Stimulated activated CD8-positive, alpha-beta memory T cell treated with anti-CD3 and anti-CD28 coated beads, Interleukin-7, amount 100 ng/mL, for 4 hours (primary cell): Measurements from ENCODE around the gene BTBD7.

Experiments
- DNase-seq, 2 donors: peaks; one replicate each; pipeline ENCODE4 v3.0.0-alpha.2; 2020; ENCODE audit warnings: low read depth in 2 of 2

BTBD7 gene

DNA sequence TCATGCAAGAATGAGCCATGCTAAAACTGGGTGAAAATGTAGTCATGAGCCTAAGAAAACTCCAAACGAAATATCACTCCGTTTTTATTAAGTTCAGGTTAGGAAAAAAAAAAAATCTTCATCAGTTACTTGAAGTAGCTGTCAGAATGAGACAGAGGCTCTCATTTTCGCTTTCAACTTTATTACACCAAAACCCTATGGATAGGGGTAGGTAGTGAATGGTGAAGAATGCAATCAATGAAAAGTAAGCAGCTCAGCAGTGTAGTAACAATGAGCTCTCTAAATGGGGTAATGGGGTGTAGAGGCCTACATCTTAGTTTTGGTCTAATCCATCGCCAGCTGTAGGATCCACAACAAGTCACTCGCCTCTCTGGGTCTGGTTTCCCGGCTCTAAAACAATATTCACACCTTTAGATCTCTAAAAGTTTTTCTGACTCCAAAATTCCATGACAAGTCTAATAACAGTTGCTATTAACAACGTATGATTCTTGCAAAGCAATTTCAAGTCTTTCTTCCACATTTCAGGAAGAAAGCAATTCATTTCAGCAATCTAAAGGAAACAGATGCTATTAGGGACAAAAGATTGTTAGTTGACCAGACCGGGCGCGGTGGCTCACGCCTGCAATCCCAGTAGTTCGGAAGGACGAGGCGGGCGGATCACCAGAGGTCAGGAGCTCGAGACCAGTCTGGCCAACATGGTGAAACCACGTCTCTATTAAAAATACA, 1.7 kb downstream of the BTBD7 start:
- no peak for DNase-seq

DNA sequence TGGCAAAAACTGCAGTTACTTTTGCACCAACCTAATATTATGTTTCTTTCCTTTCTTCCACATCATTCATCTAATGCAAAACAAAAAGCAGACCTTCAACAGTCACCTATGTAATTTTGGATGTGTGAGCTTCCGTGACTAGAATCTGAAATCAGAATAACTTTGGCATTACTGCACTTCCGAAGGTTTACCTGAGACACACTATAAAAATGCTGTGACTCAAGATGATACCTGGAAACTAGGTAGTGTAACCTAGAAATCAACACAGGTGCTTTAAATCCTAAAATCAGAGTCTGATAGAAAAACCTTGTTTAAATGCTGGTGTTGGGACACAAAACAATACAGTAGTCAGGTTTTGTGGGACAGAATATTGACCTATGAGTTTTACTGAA, 2.2 kb downstream of the BTBD7 start:
- no peak for DNase-seq

DNA sequence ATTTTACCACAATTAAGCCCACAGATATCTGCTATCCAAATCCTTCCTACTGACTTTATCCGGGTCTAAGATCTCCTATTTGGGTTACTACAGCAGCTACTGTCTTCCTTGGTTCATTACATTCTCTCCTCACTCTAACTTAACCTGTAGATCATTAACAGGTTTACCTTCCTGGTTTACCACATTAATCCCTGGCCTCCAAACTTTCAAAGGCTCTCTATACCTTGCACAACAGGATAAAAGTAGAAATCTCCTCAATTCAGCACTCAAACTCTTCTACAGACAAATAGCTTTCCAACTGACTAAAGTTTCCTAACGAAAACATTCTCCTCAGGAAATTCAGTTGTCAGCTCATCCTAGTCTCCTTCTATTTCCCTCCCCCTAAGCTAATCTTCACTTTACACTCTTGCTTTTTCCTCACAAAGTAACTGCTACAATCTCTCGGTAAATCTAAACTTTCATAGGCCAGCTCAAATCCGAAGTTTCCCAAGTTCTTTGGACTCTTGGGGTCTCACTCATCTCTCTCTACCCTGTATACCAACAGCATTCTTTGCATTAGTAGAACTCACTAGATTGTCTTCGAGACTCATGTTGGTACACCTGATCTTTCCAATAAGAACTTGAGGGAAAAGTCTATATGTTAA, 2.7 kb downstream of the BTBD7 start:
- DNase-seq = no peak

DNA sequence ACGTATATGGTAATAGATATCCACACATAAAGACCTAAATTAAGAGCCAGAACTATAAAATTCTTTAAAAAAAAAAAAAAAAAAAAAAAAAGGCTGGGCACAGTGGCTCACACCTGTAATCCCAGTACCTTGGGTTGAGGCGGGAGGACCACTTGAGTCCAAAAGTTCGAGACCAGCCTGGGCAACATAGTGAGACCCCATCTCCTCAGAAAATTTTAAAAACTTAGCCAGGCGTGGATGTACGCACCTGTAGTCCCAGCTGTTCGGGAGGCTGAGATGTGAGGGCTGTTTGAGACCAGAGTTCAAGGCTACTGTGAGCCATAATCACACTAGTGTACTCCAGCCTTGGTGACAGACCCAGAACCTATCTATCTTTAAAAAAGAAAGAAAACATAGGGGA, 4.3 kb downstream of the BTBD7 start:
- DNase-seq = no peak

DNA sequence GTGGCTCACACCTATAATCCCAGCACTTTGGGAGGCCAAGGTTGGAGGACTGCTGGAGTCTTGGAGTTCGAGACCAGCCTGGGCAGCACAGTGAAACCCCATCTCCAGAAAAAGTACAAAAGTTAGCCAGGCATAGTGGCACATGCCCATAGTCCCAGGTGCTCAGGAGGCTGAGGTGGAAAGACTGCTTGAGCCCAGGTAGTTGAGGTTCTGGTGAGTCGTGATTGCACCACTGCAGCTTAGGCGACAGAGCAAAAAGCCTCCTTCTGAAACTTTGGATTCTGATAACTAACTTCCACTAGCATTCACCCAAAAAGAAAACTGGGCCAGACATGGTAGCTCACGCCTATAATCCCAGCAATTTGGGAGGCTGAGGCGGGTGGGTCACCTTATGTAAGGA, 6.6 kb downstream of the BTBD7 start:
- no peak for DNase-seq

DNA sequence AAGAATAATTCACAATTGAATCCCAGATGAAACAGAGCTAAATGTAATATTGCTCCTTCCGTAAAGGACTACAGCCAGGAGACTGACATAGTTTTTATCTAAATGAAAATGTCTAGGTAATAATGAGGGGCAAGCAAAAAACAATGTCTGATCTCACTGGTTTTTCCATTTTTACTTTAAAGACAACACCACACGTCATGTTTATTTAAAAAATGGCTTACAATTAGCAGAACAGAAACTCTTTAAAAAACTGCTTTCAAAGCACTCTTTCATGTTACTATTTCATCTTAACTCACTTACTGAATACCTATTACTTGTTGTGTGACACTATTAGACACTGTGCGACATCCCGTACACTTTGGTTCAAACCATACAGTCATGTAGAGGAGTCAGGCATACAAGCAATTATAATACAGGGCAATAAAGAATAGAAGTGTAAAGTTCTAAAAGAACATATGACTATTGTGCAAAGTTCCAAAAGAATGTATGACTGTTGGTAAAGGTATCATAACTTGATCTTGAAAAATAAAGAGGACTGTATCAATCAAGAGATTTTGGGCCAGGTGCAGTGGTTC, 9.1 kb downstream of the BTBD7 start:
- no peak for DNase-seq

DNA sequence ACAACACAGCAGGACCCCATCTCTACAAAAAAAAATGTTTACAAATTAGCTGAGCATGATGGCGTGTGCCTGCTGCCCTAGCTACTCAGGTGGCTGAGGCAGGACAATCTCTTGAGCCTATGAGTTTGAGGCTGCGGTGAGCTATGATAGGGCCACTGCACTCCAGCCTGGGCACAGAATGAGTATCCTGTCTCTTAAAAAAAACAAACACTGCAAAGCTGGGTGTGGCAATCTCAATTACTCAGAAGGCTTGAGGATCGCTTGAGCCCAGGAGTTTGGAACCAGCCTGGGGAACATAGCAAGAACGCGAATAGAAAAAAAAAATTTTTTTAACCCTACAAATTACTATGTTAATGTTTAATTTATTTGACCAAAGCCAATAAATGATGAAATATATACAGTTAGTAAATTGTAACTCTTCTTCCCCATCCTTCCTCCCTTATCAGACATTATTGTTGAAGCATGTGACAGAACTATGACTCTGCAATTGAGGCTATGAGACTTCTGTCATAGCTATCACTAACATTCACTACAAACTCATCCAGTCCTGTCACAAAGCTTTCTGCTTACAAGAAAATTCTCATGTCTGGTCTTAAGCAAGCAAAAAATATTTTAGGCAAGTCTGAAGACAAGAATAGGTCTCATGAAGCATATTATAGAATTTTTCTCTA, 9.8 kb downstream of the BTBD7 start:
- no peak for DNase-seq

DNA sequence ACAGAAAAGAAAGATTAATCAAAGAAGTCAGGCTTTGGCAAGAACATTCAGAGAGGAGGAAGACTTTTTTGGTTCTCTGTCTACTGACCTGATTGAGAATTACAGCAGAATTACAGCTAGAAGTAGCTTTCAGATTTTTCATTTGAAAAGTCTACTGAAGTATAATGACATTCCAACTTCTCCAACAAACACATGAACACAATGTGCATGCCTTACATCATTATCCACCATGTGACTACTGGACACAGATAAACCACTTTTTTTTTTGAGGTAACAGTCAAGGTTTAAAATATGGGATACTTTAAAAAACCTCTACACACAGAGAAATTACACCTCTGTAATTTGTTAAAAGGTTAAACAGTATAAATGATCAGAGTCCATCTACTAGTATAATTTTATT, 12.3 kb downstream of the BTBD7 start:
- DNase-seq = no peak

DNA sequence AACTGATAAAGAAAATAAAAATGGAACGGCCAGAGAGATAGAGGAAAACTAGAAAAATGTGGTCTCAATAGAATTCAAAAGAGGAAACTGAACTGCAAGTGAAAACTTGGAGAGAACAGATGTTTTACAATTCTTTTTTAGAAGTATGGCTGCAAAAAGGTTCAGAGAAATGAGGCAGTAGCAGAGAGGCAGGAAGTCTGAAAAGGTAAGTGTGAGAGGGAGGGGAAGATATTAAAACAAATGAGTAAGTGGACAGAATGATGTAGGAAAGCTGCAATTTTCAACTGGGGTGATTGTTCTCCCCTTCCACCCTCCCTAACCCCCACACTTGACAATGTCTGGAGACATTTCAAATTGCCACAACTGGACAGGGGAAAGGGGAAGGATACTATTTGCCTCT, 12.9 kb downstream of the BTBD7 start:
- DNase-seq = no peak

DNA sequence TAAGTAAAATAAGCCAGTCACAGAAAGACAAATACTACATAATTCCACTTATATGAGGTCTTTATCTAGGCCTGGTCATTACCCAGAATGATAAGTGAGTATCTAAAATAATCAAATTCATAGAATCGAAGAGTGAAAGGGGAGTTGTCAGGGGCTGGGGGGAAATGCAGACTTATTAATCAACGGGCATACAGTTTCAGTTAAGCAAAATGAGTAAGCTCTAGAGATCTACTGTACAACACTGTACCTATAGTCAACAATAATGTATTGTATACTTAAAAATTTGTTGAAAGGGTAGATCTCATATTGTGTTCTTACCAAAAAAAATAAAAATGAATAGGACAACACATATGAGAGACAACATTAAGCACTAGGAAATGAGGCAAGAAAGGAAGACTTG, 13.3 kb downstream of the BTBD7 start:
- DNase-seq = no peak

DNA sequence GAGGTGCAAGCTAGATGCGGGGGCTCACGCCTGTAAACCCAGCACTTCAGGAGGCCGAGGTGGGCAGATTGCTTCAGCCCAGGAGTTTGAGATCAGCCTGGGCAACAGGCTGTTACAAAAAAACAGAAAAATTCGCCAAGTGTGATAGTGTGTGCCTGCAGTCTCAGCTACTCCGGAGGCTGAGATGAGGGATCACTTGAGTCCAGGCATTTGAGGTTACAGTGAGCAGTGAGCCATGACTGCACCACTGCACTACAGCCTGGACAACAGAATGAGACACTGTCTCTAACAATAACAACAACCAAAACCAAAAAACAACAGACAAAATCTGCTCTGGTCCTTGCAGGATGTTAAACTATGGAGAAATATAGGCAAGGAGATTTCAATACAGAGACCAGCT, 13.9 kb downstream of the BTBD7 start:
- no peak for DNase-seq

DNA sequence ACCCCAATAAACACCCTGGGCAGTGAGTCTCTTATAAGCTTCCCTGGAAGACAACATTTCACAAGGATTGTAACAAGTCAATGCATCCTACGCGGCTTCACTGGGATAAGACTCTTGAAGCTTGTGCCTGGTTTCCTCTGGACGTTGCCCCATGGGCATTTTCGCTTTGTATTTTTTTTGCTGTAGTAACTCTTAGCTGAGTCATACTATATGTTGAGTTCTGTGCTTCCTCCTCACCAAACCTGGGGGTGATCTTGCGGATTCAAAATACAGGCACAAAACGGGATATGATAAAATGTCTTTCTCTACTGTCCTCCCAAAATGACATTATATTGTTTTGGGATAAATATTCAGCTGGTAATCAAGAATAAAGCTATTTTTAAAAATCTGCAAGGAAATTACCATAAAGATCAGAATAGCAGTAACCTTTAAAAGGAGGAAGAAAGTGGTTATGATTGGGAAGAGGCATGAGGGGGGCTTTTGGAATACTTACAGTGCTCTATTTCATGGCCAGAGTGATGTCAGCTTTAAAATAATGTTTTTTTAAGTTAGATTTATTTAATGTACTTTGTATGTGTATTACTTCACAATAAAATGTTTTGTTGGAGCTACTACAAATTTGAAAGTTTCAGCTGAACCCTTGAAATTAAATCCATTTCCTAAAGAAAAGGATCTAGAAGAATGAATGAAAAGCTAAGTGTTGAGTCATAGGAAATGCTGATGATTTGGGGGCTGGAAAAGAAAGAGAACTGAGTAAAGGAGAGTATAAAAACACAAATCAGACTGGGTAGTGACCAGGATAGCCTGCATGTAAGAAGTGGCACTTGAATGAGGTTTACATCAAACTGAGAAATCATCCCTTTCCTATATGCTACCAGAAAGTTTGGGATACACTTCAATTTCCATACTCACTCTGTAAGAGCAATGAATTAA, 14.7 kb downstream of the BTBD7 start:
- DNase-seq = no peak

DNA sequence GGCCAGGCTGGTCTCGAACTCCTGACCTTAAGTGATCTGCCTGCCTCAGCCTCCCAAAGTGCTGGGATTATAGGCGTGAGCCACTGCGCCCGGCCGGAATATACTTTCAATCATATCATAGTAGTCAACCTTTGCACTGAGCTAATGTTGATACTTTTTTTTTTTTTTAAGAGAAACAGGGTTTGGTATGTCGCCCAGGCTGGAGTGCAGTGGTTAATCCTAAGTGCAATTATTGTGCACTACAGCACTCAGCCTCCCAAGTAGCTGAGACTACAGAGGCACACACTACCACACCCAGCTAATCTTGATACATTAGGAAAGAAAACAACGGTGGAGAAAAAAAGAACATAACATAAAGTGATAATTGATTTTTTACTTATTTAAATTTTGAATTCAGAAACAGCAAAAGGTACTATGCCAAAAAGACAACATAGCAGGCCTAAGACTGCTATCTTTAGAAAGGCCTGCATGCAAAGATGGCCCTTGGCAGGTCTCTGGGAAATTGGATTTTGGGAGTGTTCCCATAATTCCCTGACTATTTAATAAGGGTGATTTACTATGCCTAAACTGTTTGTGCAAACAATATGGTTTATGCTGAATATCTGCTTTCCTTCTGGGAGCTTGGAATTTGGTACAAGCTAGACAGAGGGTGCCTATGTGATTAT, 15.5 kb downstream of the BTBD7 start:
- DNase-seq = no peak

DNA sequence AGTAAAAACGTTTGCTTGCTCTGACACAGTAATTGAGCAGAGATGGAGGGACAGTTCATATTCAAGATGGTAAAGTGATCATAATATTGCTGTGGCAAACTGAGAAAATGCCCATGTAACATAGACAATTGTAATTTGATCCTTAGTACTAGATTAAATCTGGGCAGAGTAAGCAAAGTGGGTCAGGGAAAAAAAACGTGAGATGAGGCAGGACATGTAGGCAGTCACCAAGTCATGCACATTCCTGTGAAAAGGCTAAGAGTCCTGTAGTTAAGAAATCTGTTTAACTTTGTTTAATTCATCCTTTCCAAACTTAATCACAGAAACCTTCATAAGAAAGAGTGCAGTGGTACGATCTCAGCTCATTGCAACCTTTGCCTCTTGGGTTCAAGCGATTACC, 16.1 kb downstream of the BTBD7 start:
- no peak for DNase-seq

DNA sequence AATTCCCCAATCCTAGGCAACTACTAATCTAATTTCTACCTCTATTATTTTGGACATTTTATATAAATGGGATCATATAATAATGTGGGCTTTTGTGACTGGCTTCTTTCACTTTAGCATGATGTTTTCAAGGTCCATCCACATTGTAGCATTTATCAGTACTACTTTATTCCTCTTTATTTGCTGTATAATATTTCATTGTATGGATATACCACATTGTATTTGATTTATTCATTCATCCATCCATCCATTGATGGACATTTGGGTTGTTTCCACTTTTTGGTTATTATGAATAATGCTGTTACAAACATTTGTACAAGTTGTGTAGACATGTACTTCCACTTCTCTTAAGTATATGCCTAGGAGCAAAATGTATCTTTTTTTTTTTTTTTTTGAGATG, 17.3 kb downstream of the BTBD7 start:
- no peak for DNase-seq

DNA sequence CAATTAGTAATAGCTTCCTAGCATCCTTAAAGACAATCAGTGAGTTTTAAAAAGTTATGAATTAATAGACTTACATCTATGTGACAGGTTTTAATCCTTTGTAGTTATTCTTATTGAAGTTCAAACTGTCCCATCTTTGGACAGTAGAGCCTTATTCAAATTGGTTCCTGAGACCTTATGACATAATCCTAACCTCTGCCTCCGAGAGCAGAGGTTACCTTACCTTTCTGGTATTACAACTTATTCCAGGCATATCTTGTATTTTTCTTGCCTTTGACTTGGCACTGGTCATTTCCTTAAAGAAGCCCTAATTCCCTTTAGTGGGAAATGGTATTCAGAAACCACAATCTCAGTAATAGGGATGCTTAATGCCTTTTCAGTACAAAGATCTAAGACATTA, 21.8 kb downstream of the BTBD7 start:
- DNase-seq = no peak

DNA sequence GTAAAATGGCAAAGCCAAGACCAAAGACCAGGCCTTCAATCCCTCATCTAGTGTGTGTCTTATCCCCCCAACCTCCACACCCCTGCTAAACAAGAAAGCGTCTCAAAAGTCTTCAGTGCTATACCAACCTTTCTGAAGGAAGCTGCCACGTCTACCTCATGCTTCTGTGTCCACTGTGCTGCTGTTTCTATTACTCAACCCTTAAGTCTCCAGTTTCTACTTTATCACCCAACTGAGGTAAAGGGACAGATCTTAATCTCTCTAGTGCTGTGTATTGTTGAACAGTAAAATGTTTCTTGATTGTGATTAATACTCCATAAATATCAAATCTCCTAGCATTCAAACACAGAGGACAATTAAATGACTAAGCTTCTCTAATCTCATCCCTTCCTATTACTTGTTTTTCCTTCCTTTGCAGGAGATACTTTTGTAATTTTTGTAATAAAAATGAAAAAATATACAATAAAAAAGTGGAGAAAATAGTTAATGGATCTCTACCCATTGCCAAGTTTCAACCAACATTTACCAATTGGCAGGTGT, 23.3 kb downstream of the BTBD7 start:
- DNase-seq = no peak

DNA sequence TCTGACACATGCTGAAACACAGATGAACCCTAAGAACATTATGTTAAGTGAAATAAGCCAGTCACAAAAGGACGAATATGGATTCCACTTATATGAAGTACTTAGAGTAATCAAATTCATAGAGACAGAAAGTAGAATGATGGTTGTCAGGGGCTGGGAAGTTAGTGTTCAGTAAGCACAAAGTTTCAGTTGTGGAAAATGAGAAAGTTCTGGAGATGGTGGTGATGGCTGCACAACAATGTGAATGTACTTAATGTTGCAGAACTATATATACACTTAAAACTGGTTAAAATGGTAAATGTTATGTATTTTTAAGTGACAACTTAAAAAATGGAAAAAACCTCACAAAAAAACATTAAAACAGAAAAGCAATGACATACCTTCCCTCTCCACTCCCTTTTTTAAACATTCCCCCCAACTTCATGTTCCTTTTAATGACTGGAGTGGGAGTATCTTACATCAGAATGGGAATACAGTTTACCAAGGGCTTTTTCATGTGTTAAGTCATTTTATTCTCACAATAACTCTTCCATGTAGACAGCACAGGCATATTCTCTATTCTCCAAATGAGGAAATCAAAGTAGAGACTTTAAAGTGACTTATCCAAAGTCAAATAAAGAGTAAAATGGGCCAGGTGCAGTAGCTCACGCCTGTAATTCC, 24.0 kb downstream of the BTBD7 start:
- no peak for DNase-seq

DNA sequence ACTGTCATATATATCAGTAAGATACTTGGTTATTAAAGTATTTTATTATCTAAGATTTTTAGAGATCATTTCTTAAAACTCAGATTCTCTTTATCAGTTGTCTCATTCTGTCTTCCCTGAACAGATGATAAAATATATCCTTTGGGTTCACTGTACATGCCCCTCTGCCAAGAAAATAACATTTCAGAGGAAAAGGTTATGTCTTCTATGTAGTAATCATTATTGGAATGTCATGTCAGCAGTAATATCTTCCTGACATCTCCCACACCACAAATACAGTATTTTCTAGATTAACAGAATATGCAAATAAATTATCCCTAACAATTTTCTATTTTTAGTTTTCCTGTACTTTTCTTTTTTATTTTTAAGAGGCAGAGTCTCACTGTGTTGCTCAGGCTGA, 26.0 kb downstream of the BTBD7 start:
- DNase-seq = no peak

DNA sequence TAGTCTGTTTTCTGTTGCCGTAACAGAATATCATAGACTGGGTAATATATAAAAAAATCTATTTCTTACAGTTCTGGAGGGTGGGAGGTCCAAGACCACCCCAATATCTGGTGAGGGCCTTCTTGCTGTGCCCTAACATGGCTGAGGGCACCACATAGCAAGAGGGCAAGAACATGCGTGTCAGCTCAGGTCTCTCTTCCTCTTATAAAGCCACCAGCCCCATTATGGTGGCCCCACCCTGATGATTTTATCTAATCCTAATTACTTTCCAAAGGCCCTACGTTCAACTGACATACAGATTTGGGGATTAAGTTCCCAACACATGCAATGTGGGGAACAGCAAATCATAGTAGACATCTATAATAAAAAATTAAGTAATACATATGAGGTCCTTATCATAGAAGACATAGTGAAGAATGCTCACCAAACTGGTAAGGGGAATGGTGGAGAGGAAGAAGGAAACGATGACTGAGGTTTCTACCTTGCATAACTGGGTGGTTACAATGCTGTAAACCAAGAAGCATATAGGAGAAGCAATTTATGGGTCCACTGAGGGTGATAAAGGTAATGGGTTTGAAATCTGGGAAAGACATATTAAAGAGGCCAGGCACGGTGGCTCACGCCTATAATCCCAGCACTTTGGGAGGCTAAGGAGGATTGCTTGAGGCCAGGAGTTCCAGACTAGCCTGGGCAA, 27.0 kb downstream of the BTBD7 start:
- DNase-seq = no peak
